K562 (cell line): ENCODE results near the gene FGF12. TPM values are rescaled to one million over a fixed set of nuclear protein-coding genes. Genes with fewer than 3 reads are reported as not detected.

Experiments used
- REST ChIP-seq, 2 experiments: fragments of 450-650 bp; formaldehyde crosslinking in 1 of 2; IDR thresholded peaks; 2 replicates each; pipeline versions ENCODE4 v1.4.0 to v1.6.1; 2014 to 2020; ENCODE audit warnings: mild to moderate bottlenecking in 2 of 2, borderline replicate concordance in 1 of 2, low read depth in 1 of 2
- polyA plus RNA-seq, 8 experiments: library from polyadenylated mRNA; depleted of rRNA in 4 of 8; stranded (reverse) in 5 of 8; unstranded in 3 of 8; fragments of >200 nt; fragmentation: Nextera tagmentation in 2 of 8; fragmentation: Illumina TruSeq in 1 of 8; extraction: Ambion mirVana in 2 of 8; extraction: Trizol in 1 of 8; gene quantifications; 2 replicates each; pipeline versions ENCODE4 v1.2.1 to v1.2.3, GENCODE V29; 2011 to 2014; ENCODE audit warnings: inconsistent platforms in 1 of 8, missing spikeins in 1 of 8
- total RNA-seq, 7 experiments: library from RNA; depleted of rRNA in 6 of 7; stranded (reverse); fragments of >200 nt in 6 of 7; fragmentation: Illumina TruSeq in 2 of 7; extraction: Trizol in 2 of 7; gene quantifications; 2 replicates each; pipeline versions ENCODE4 v1.2.1 to v1.2.3, GENCODE V29; 2011 to 2021; ENCODE audit warnings: low replicate concordance in 1 of 7

FGF12 gene
- total and polyA plus RNA-seq, 9 of the 15 experiments (the other 6 are each of a cell fraction or from before 2014, with no cell fraction given): not detected

DNA sequence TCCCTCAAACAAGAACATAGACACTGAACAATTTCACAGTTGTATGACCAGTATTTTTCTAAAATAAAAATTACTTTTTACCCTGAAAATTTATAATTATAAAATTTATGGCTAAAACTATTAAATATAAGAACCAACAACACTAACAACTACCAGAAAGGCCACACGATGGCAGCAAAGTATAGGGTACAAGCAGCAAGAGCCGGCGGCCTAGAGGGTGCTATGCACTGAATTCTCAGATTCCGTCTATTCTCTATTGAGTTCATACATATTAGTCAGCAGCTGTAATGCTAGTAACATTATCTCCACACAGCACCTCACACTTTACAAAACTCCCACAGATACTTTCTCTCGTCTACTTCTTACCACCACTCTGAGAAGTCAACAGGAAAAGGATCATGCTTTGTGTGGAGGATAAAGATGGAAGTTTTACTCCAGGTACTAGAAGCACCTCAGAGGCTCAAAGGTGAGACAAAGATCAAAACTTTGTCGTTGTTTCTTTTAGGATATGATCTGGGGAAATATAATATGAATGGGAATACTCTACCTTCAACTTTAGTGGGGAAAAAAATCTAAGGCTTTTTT is 160.5 kb downstream of the FGF12 start (continued):
- TF ChIP-seq REST (IDR thresholded peaks at IDR 0.05; ENCODE audit: borderline replicate concordance) (peak; percentile 39; the same call in 1 of the 2 replicates), REST (CRISPR knock-in tag; IDR thresholded peaks at IDR 0.05; ENCODE audit: low read depth) (no peak)
